B cell (primary cell): Measurements from ENCODE around the gene FAM170B.

ENCODE experiments used
- CTCF ChIP-seq: fragments of 200-600 bp; IDR thresholded peaks from one replicate; pipeline ENCODE4 v1.8.0; 2022; ENCODE audit warnings: antibody characterized with exemption, mild to moderate bottlenecking
- EZH2 ChIP-seq: IDR thresholded peaks from 2 replicates; pipeline ENCODE4 v1.6.1; 2012; ENCODE audit warnings: borderline replicate concordance, low read depth, mild to moderate bottlenecking, moderate library complexity, low read length; ENCODE audit not compliant: insufficient read depth, poor library complexity, severe bottlenecking

- TF ChIP-seq CTCF (no peak), EZH2 (no peak)
Observed at GRCh38 chr10:49168831-49169500, 35.1 kb upstream of the FAM170B start.
